ENCODE measurements around the gene LARGE1.

DNA sequence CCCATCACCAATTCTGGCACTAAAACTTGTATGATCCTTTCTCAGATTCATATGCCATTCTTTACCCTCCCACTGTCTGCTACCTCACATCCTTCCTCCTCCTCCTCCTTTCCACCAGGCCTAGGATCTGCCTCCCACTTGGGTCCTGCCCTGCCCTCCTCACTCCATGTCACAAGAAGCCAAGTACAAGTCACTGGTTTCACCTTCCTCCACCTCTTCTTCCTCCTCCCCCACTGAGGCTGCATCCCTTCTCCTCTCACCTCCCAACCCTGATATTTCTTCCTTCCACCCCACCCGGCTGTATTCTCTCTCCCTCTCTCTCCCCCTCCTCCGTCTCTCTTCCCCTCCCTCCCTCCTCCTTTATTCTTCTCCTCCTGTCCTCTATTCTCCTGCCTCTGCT is 46.6 kb downstream of the LARGE1 start:
- TF ChIP-seq CTCF (IDR thresholded peaks at IDR 0.05) = no peak
- TF ChIP-seq ZFX (IDR thresholded peaks at IDR 0.05; ENCODE audit: borderline replicate concordance) = no peak
